CD4-positive, alpha-beta T cell (primary cell): ENCODE measurements around the gene WRAP53. TPM values are rescaled to one million over a fixed set of nuclear protein-coding genes. Genes with fewer than 3 reads are reported as not detected.
A peak's percentile ranks its signal among the peaks of the same experiment; 100 is the strongest.

Experiments
- ATAC-seq: fragments of 200-7000 bp; cut with Tn5 transposase; one replicate; pipeline ENCODE4 v1.10.0; 2022; ENCODE audit warnings: mild to moderate bottlenecking; ENCODE audit not compliant: poor library complexity
- CTCF ChIA-PET: fragments of 350-600 bp; sonication (Branson Sonifier 250); formaldehyde crosslinking; loops from one replicate; lab custom pipeline; 2021; ENCODE audit warnings: antibody characterized with exemption, inconsistent platforms; lab: Charles Lee
- POLR2A ChIA-PET: fragments of 350-600 bp; sonication (Branson Sonifier 250); formaldehyde crosslinking; loops from one replicate; lab custom pipeline; 2021; ENCODE audit warnings: antibody characterized with exemption, inconsistent platforms; lab: Charles Lee
- DNase-seq, 14 experiments: peaks; one replicate each; pipeline ENCODE4 v3.0.0-alpha.2; 2013 to 2020; ENCODE audit warnings: mixed read lengths in 2 of 14
- H3K27ac ChIP-seq, 2 donors: one replicate each; pipeline versions ENCODE4 v1.5.1 to v1.7.0; 2013; ENCODE audit warnings: low read length in 2 of 2, low read depth in 1 of 2, mild to moderate bottlenecking in 1 of 2
- H3K27me3 ChIP-seq, 2 experiments: 1 replicate in 1 of 2; 2 replicates in 1 of 2; pipeline versions ENCODE4 v1.6.1 to v1.7.0; 2013; ENCODE audit warnings: low read length in 2 of 2, control low read depth in 1 of 2, mild to moderate bottlenecking in 1 of 2, moderate library complexity in 1 of 2; ENCODE audit not compliant: insufficient read depth in 2 of 2, control insufficient read depth in 1 of 2
- H3K36me3 ChIP-seq: one replicate; pipeline ENCODE4 v1.6.1; 2013; ENCODE audit warnings: low read length, control low read depth; ENCODE audit not compliant: insufficient read depth
- H3K4me1 ChIP-seq: one replicate; pipeline ENCODE4 v1.6.1; 2013; ENCODE audit warnings: low read length, control low read depth; ENCODE audit not compliant: insufficient read depth
- H3K4me3 ChIP-seq: one replicate; pipeline ENCODE4 v1.5.1; 2013; ENCODE audit warnings: mild to moderate bottlenecking, low read length, moderate library complexity
- H3K9me3 ChIP-seq, 2 experiments: 1 replicate in 1 of 2; 2 replicates in 1 of 2; pipeline versions ENCODE4 v1.6.1 to v1.7.0; 2013; ENCODE audit warnings: low read length in 2 of 2, mild to moderate bottlenecking in 2 of 2, control low read depth in 1 of 2, moderate library complexity in 1 of 2; ENCODE audit not compliant: control insufficient read depth in 1 of 2, insufficient read depth in 1 of 2
- H3K27ac Mint-ChIP-seq: one replicate; pipeline ENCODE4 v1.8.0; 2020; ENCODE audit warnings: mixed read lengths
- H3K27me3 Mint-ChIP-seq: one replicate; pipeline ENCODE4 v1.8.0; 2021; ENCODE audit warnings: mixed read lengths
- H3K36me3 Mint-ChIP-seq: one replicate; pipeline ENCODE4 v1.8.0; 2021; ENCODE audit warnings: low read depth, mixed read lengths
- H3K4me1 Mint-ChIP-seq: one replicate; pipeline ENCODE4 v1.8.0; 2021; ENCODE audit warnings: low read depth, mixed read lengths
- H3K4me3 Mint-ChIP-seq: one replicate; pipeline ENCODE4 v1.8.0; 2020; ENCODE audit warnings: mild to moderate bottlenecking, mixed read lengths
- H3K9me3 Mint-ChIP-seq: one replicate; pipeline ENCODE4 v1.8.0; 2020; ENCODE audit warnings: mixed read lengths
- intact Hi-C, 2 experiments: fragments of 100-400 bp; cut with DNase I in 1 of 2; cut with micrococcal nuclease in 1 of 2; formaldehyde crosslinking; loops; one replicate each; pipeline versions ENCODE4 v1.15.1 to v1.9.0; 2023 to 2025; cut with DNase I, micrococcal nuclease
- total RNA-seq, 174 experiments: library from RNA in 2 of 174; stranded (reverse) in 2 of 174; gene quantifications; one replicate each; pipeline ENCODE4 v1.2.3 and lab custom pipeline; 2021 to 2026
- TF ChIP-seq, protein P1 (sequence below): fragments of 200-600 bp; IDR thresholded peaks from one replicate; pipeline ENCODE4 v1.8.0; 2022; ENCODE audit warnings: antibody characterized with exemption, mild to moderate bottlenecking

The WRAP53 gene
- total RNA-seq, 2 experiments from 2014 or later, result 3.9 to 4.0 TPM

- Histone ChIP-seq H3K9me3 (no peaks in the 10 kb centered on the region), H3K4me1 (peaks cover 34% of the 10 kb centered on the region), H3K36me3 (no peaks in the 10 kb centered on the region), H3K27ac (no peak overlapping the region), H3K27me3 (no peaks in the 10 kb centered on the region), H3K4me3 (peak overlapping the region; percentile 72)
- H3K27ac Mint-ChIP-seq, result peak overlapping the region; percentile 52
- peaks cover 43% of the 10 kb centered on the region for H3K4me1 Mint-ChIP-seq
- peaks cover 7% of the 10 kb centered on the region for H3K27me3 Mint-ChIP-seq
- DNase-seq, result no peak
- ChIA-PET POLR2A (interaction anchor here (0.7 to 5.6 kb wide), 17 partner anchors 32 to 643 kb away, joined by 3 to 158 read pairs (median 25); partner anchors contain the start of genes ATP1B2, FXR2, KDM6B and MPDU1), CTCF (interaction anchor here (1.1 to 3.7 kb wide), 9 partner anchors 38 to 353 kb away, joined by 3 to 29 read pairs (median 17); partner anchors contain the start of genes ATP1B2, FXR2, MPDU1 and SENP3)
- H3K9me3 Mint-ChIP-seq, result no peaks in the 10 kb centered on the region
- H3K4me3 Mint-ChIP-seq, result peak overlapping the region; percentile 99
- TF ChIP-seq, protein P1, sequence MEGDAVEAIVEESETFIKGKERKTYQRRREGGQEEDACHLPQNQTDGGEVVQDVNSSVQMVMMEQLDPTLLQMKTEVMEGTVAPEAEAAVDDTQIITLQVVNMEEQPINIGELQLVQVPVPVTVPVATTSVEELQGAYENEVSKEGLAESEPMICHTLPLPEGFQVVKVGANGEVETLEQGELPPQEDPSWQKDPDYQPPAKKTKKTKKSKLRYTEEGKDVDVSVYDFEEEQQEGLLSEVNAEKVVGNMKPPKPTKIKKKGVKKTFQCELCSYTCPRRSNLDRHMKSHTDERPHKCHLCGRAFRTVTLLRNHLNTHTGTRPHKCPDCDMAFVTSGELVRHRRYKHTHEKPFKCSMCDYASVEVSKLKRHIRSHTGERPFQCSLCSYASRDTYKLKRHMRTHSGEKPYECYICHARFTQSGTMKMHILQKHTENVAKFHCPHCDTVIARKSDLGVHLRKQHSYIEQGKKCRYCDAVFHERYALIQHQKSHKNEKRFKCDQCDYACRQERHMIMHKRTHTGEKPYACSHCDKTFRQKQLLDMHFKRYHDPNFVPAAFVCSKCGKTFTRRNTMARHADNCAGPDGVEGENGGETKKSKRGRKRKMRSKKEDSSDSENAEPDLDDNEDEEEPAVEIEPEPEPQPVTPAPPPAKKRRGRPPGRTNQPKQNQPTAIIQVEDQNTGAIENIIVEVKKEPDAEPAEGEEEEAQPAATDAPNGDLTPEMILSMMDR, result no peak
- H3K36me3 Mint-ChIP-seq, result peaks cover 42% of the 10 kb centered on the region
- intact Hi-C loops, result loop anchor here (5.0 to 10.0 kb wide), 9 partner anchors 37 to 652 kb away; partner anchors contain the start of genes ATP1B2 (in 1 of the 2), GPS2 (in 1 of the 2), MPDU1 (in 1 of the 2) and SHBG (in 1 of the 2)
- ATAC-seq, result no peak
Measured at GRCh38 chr17:7688808-7689316, 585 bp downstream of the WRAP53 start.

GRCh38 chr17:7695586-7695985, 7.3 kb downstream of the WRAP53 start:
- Histone ChIP-seq H3K27me3 (no peaks in the 10 kb centered on the region), H3K4me3 (no peak overlapping the region), H3K36me3 (peaks cover 7% of the 10 kb centered on the region), H3K4me1 (no peaks in the 10 kb centered on the region), H3K27ac (no peak overlapping the region), H3K9me3 (no peaks in the 10 kb centered on the region)
- ChIA-PET POLR2A (no interaction called here), CTCF (no interaction called here)
- DNase-seq (no peak), ATAC-seq (no peak)
- TF ChIP-seq, protein P1, result no peak
- Mint-ChIP-seq H3K4me1 (no peaks in the 10 kb centered on the region), H3K4me3 (no peak overlapping the region), H3K36me3 (peaks cover 41% of the 10 kb centered on the region), H3K27ac (no peak overlapping the region), H3K27me3 (peaks cover 2% of the 10 kb centered on the region), H3K9me3 (no peaks in the 10 kb centered on the region)
- intact Hi-C loops, result no loop called here

GRCh38 chr17:7697828-7698588, 9.7 kb downstream of the WRAP53 start:
- H3K4me1 Mint-ChIP-seq, result no peaks in the 10 kb centered on the region

More at GRCh38 chr17:7697828-7698588, 9.7 kb downstream of the WRAP53 start:
- Histone ChIP-seq H3K4me1 (no peaks in the 10 kb centered on the region), H3K27ac (no peak overlapping the region), H3K4me3 (no peak overlapping the region), H3K27me3 (peaks cover 6 to 12% of the 10 kb centered on the region in 2 experiments), H3K36me3 (peaks cover 24% of the 10 kb centered on the region), H3K9me3 (peaks cover 0 to 1% of the 10 kb centered on the region in 2 experiments)
- H3K27ac Mint-ChIP-seq, result no peak overlapping the region
- DNase-seq (no peak), ATAC-seq (no peak)
- no peaks in the 10 kb centered on the region for H3K9me3 Mint-ChIP-seq
- TF ChIP-seq, protein P1, result no peak
- CTCF ChIA-PET, result no interaction called here
- intact Hi-C loops, result no loop called here
- peaks cover 12% of the 10 kb centered on the region for H3K27me3 Mint-ChIP-seq
- POLR2A ChIA-PET, result no interaction called here
- peaks cover 58% of the 10 kb centered on the region for H3K36me3 Mint-ChIP-seq
- no peak overlapping the region for H3K4me3 Mint-ChIP-seq
